Measurements from ENCODE around the gene FTO. TPM values are rescaled to one million over a fixed set of nuclear protein-coding genes. Genes with fewer than 3 reads are reported as not detected.

The FTO gene
- total RNA-seq, 1 experiment from 2014 or later: 129 TPM

GRCh38 chr16:54106057-54106456 is 402.1 kb downstream of the FTO start:
- Histone ChIP-seq H3K9me3 (replicated peaks) (no peaks in the 10 kb centered on the region), H3K27me3 (no peaks in the 10 kb centered on the region), H3K4me3 (no peak overlapping the region), H3K36me3 (no peaks in the 10 kb centered on the region), H3K27ac (no peak overlapping the region), H3K4me1 (no peaks in the 10 kb centered on the region)
- DNase-seq: no peak

DNA sequence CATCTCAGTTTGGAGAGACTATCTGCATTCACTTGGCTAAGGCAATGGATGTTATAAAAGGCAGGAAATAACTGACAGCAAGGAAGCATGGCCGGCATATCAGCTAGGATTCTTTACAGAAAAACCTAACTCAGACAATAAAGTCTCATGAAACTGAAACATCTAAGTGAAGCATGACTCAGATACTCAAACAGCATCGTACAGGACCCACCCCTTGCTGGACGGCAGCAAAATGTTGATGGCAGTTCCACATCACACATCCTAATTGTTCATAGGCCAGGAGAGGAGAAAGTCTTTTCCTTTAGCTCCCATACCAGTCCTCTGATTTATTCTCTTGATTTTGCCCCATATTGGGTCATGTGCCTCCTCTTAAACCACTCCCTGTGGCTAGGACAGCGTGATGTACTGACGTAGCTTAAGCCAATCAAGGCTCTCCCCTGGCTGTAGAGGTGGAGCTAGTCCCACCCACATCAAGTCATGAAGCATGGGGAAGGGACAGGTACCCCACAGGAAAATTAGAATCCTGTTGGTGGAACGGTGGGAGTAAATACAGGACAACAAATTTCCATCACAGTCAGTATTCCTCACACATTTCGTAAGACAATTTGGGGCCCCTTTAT is 403.7 kb downstream of the FTO start:
- no peak overlapping the region for H3K27ac ChIP-seq
- no peak for DNase-seq
- H3K27me3 ChIP-seq: no peaks in the 10 kb centered on the region
- no peaks in the 10 kb centered on the region for H3K36me3 ChIP-seq
- no peak overlapping the region for H3K4me3 ChIP-seq
- no peaks in the 10 kb centered on the region for H3K4me1 ChIP-seq
- H3K9me3 ChIP-seq (replicated peaks): no peaks in the 10 kb centered on the region

- Histone ChIP-seq H3K36me3 (0 out of 2 replicates have a peak, but pooled peaks cover 5% of the 10 kb centered on the region), H3K9me3 (replicated peaks) (no peaks in the 10 kb centered on the region), H3K4me3 (no peak overlapping the region), H3K27me3 (no peaks in the 10 kb centered on the region), H3K27ac (no peak overlapping the region), H3K4me1 (no peaks in the 10 kb centered on the region)
- no peak for DNase-seq
These were observed 406.3 kb downstream of the FTO start for GRCh38 chr16:54110016-54110981.

DNA sequence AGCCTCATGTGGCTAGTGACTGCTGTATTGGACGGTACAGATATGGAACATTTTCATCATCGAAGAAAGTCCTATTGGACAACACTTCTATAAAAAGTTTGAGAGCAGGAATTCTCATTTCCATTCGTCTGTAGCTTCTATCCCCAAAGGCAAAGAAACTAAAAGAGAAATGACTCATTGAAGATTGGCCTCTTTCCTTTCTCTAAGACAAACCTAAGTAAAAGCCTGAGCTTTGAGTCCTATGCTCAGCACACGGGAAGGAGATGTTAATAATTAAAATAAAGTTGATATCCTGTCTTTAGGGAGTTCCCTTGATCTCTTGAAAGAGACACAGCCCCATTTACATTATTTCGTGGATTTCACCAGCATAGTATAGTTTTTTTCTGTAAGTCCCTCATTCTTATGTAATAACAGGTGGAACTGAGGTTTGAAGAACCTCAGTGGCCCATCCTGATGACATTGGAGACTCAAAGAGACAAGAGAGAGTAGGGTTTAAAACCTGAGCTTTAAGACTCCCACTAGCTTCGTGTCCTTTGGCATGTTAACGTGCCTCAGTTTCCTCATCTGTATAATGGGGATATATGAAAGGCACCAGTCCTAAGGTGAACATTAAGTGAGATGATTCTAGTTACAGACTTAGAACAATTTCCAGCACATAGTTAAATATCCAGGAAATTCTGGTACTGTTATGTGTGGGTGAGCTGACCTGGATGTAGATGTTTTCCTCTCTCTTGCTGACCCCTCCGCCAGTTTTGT is 408.7 kb downstream of the FTO start:
- Histone ChIP-seq H3K4me3 (no peak overlapping the region), H3K27ac (no peak overlapping the region), H3K4me1 (no peaks in the 10 kb centered on the region), H3K27me3 (no peaks in the 10 kb centered on the region), H3K9me3 (replicated peaks) (no peaks in the 10 kb centered on the region), H3K36me3 (0 out of 2 replicates have a peak, but pooled peaks cover 5% of the 10 kb centered on the region)
- no peak for DNase-seq

DNA sequence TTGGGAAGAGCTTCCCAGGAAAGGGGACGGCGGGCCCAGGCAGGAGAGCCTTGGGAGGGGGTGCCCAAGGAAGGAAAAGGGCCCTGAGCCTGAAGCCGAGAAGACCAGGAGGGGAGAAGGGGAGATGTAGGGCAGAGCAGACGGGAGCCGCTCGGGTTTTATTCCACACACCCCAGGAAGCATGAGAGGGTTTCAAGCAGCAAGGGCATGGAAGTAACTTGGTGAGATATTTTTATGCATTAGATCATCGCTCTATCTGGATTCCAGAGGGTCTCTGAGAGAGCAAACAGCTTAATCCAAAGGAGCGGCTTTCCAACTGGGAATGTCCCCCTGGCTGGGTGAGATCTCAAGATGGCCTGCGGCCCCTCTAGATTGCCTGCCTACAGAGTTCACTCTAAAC is 411.6 kb downstream of the FTO start:
- H3K27ac ChIP-seq: no peak overlapping the region
- DNase-seq: no peak

GRCh38 chr16:54116124-54116655 is 412.2 kb downstream of the FTO start:
- Histone ChIP-seq H3K4me3 (no peak overlapping the region), H3K27ac (no peak overlapping the region), H3K36me3 (0 out of 2 replicates have a peak, but pooled peaks cover 5% of the 10 kb centered on the region), H3K4me1 (no peaks in the 10 kb centered on the region), H3K9me3 (replicated peaks) (no peaks in the 10 kb centered on the region), H3K27me3 (no peaks in the 10 kb centered on the region)
- DNase-seq: no peak

More for the DNA sequence above, 411.6 kb downstream of the FTO start:
- Histone ChIP-seq H3K9me3 (replicated peaks) (no peaks in the 10 kb centered on the region), H3K4me1 (no peaks in the 10 kb centered on the region), H3K4me3 (no peak overlapping the region), H3K36me3 (0 out of 2 replicates have a peak, but pooled peaks cover 5% of the 10 kb centered on the region), H3K27me3 (no peaks in the 10 kb centered on the region)

GRCh38 chr16:54118846-54119245 is 414.9 kb downstream of the FTO start:
- Histone ChIP-seq H3K9me3 (replicated peaks) (no peaks in the 10 kb centered on the region), H3K27me3 (no peaks in the 10 kb centered on the region), H3K27ac (no peak overlapping the region), H3K36me3 (0 out of 2 replicates have a peak, but pooled peaks cover 5% of the 10 kb centered on the region), H3K4me1 (no peaks in the 10 kb centered on the region), H3K4me3 (no peak overlapping the region)
- no peak for DNase-seq

- Histone ChIP-seq H3K36me3 (no peaks in the 10 kb centered on the region), H3K27me3 (no peaks in the 10 kb centered on the region), H3K9me3 (replicated peaks) (no peaks in the 10 kb centered on the region), H3K27ac (no peak overlapping the region), H3K4me3 (no peak overlapping the region), H3K4me1 (no peaks in the 10 kb centered on the region)
- no peak for DNase-seq
These were observed 417.0 kb downstream of the FTO start for GRCh38 chr16:54120846-54121480.

DNA sequence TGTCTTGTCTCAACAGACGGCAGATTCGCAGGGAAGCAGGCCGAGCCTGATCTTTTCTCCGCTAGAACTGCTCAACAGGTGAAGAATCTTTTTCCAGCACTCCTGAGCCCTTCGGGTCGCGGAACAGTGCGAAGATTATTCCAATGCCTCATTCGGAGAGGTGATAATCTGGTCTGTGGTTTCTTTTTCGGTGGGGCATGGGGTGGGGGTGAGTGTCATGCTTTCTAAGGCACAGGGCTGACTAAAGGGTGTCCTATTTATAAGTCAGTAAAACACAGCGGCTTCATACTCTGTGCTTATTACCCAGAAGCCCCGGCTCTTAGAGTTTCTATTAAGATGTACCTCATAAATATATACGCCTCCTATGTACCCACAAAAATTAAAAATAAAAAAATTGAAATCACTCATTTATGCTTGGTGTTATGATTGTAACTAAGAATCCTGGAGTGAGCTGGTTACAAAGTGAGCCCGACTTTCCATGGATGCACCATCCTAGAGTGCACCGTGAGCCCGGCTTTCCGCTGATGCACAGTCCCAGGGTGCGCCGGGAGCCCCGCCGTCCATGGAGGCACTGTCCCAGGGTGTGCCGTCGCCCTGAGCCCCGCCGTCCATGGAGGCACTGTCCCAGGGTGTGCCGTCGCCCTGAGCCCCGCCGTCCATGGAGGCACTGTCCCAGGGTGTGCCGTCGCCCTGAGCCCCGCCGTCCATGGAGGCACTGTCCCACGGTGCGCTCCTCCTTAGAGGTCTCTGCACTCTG is 417.8 kb downstream of the FTO start:
- DNase-seq: peak in 1 of 2 experiments; percentile 17
- Histone ChIP-seq H3K9me3 (replicated peaks) (no peaks in the 10 kb centered on the region), H3K27me3 (no peaks in the 10 kb centered on the region), H3K4me3 (no peak overlapping the region), H3K27ac (no peak overlapping the region), H3K36me3 (no peaks in the 10 kb centered on the region), H3K4me1 (no peaks in the 10 kb centered on the region)

DNA sequence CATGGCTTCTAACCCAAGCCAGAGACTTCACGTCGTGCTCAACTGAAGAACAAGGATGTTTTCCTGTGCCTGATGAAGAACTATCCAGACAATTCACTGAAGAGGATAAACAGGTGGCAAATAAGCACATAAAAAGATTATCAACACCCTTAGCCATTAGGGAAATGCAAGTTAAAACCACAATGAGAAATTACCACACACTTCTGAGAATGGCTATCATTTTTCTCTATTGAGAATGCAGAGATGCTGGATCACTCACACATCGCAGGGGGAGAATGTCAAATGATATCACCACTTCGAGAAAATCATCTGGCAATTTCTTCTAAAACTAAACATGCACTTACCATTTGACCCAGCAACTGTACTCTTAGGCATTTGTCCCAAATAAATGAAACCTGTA is 419.8 kb downstream of the FTO start:
- Histone ChIP-seq H3K27me3 (no peaks in the 10 kb centered on the region), H3K9me3 (replicated peaks) (no peaks in the 10 kb centered on the region), H3K27ac (no peak overlapping the region), H3K4me3 (no peak overlapping the region), H3K36me3 (no peaks in the 10 kb centered on the region), H3K4me1 (no peaks in the 10 kb centered on the region)
- DNase-seq: peak in 1 of 2 experiments; percentile 10

GRCh38 chr16:54125751-54126655 is 422.0 kb downstream of the FTO start:
- H3K4me1 ChIP-seq: no peaks in the 10 kb centered on the region
- no peak overlapping the region for H3K27ac ChIP-seq
- no peaks in the 10 kb centered on the region for H3K27me3 ChIP-seq
- no peak for DNase-seq
- H3K4me3 ChIP-seq: no peak overlapping the region
- H3K36me3 ChIP-seq: no peaks in the 10 kb centered on the region
- no peaks in the 10 kb centered on the region for H3K9me3 ChIP-seq (replicated peaks)

DNA sequence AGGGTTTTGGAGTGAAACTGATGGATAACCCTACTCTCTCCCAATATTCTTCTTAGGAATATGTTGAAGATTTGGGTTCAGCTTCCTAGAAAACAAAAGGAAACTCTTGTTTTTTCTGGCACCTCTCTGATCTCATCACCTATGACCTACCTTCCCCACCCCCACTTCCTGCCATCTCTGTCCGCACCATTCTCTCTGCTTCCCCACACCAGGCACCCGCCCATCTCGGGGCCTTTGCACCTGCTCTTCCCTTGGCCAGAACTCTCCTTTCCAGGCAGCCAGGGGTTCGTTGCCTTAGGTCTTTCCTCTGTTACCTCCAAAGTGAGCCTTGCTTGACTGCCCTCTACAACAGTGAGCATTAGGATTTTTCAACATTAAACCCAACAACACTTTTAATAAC is 423.0 kb downstream of the FTO start:
- no peak for DNase-seq
- H3K27me3 ChIP-seq: no peaks in the 10 kb centered on the region
- H3K27ac ChIP-seq: no peak overlapping the region
- no peaks in the 10 kb centered on the region for H3K4me1 ChIP-seq
- no peak overlapping the region for H3K4me3 ChIP-seq
- no peaks in the 10 kb centered on the region for H3K36me3 ChIP-seq
- H3K9me3 ChIP-seq (replicated peaks): no peaks in the 10 kb centered on the region
